NCI-H774 (cell line): ENCODE data around the gene IQSEC3.

ENCODE experiments used
- DNase-seq: peaks from one replicate; lab custom pipeline; 2025; lab: John Stamatoyannopoulos, UW

Gene IQSEC3

GRCh38 chr12:163406-163986 is 96.9 kb downstream of the IQSEC3 start:
- DNase-seq, result no peak

GRCh38 chr12:164207-164606 is 97.6 kb downstream of the IQSEC3 start:
- peak; percentile 53 for DNase-seq

- DNase-seq, result no peak
Observed at GRCh38 chr12:165862-166368, 99.3 kb downstream of the IQSEC3 start.

- DNase-seq, result no peak
Observed at GRCh38 chr12:166425-167075, 100.0 kb downstream of the IQSEC3 start.

GRCh38 chr12:167959-168600 is 101.5 kb downstream of the IQSEC3 start:
- DNase-seq, result no peak

GRCh38 chr12:168763-169525 is 102.4 kb downstream of the IQSEC3 start:
- DNase-seq, result no peak

- no peak for DNase-seq
Observed at GRCh38 chr12:169528-170370, 103.2 kb downstream of the IQSEC3 start.

- DNase-seq, result no peak
Observed at GRCh38 chr12:170371-171225, 104.0 kb downstream of the IQSEC3 start.

- DNase-seq, result no peak
Observed at GRCh38 chr12:171276-171675, 104.7 kb downstream of the IQSEC3 start.

- DNase-seq, result no peak
Observed at GRCh38 chr12:171743-172676, 105.4 kb downstream of the IQSEC3 start.

- no peak for DNase-seq
Observed at GRCh38 chr12:172732-173161, 106.2 kb downstream of the IQSEC3 start.

GRCh38 chr12:174124-174523 is 107.6 kb downstream of the IQSEC3 start:
- DNase-seq, result no peak

GRCh38 chr12:174596-174995 is 108.0 kb downstream of the IQSEC3 start:
- no peak for DNase-seq

GRCh38 chr12:175250-175649 is 108.7 kb downstream of the IQSEC3 start:
- no peak for DNase-seq

GRCh38 chr12:175759-176158 is 109.2 kb downstream of the IQSEC3 start:
- DNase-seq, result no peak

- no peak for DNase-seq
Observed at GRCh38 chr12:176321-177181, 110.0 kb downstream of the IQSEC3 start.

GRCh38 chr12:177336-177979 is 110.9 kb downstream of the IQSEC3 start:
- no peak for DNase-seq
